B cell (primary cell): Measurements from ENCODE around the gene NPC1. TPM values are rescaled to one million over a fixed set of nuclear protein-coding genes. Genes with fewer than 3 reads are reported as not detected.
A peak's percentile ranks its signal among the peaks of the same experiment; 100 is the strongest.

ENCODE experiments used
- ATAC-seq: fragments of 200-7000 bp; cut with Tn5 transposase; one replicate; pipeline ENCODE4 v1.10.0; 2021; ENCODE audit warnings: low read depth, mild to moderate bottlenecking, moderate number of reproducible peaks, moderate library complexity
- CTCF ChIA-PET: fragments of 350-600 bp; sonication (Branson Sonifier 250); formaldehyde crosslinking; loops from one replicate; lab custom pipeline; 2021; ENCODE audit warnings: antibody characterized with exemption, inconsistent platforms; lab: Charles Lee
- POLR2A ChIA-PET: fragments of 350-600 bp; sonication (Branson Sonifier 250); formaldehyde crosslinking; loops from one replicate; lab custom pipeline; 2021; ENCODE audit warnings: antibody characterized with exemption; lab: Charles Lee
- DNase-seq: peaks from one replicate; pipeline ENCODE4 v3.0.0; 2013
- H2AFZ ChIP-seq: 2 replicates; pipeline ENCODE4 v1.6.1; 2012; ENCODE audit warnings: mild to moderate bottlenecking, low read depth, low read length; ENCODE audit not compliant: insufficient read depth, poor library complexity, severe bottlenecking
- H3K27ac ChIP-seq, 2 donors: 1 replicate in 1 of 2; 2 replicates in 1 of 2; pipeline ENCODE4 v1.5.1; 2012 to 2013; ENCODE audit warnings: low read length in 2 of 2, mild to moderate bottlenecking in 2 of 2, moderate library complexity in 1 of 2
- H3K27me3 ChIP-seq, 4 experiments: fragments of 200-600 bp in 1 of 4; sonication (generic) in 1 of 4; replicated peaks in 1 of 4; 1 replicate in 2 of 4; 2 replicates in 2 of 4; pipeline versions ENCODE4 v1.6.1 to v1.7.0; 2013 to 2016; ENCODE audit warnings: low read length in 3 of 4, mild to moderate bottlenecking in 2 of 4, mixed read lengths in 1 of 4, moderate library complexity in 1 of 4; ENCODE audit not compliant: insufficient read depth in 4 of 4, control insufficient read depth in 3 of 4; ENCODE audit errors: control extremely low read depth in 1 of 4
- H3K36me3 ChIP-seq, 2 experiments: replicated peaks in 1 of 2; 1 replicate in 1 of 2; 2 replicates in 1 of 2; pipeline versions ENCODE4 v1.6.1 to v1.7.1; 2013; ENCODE audit warnings: low read length in 1 of 2; ENCODE audit not compliant: insufficient read depth in 2 of 2, control insufficient read depth in 1 of 2; ENCODE audit errors: control extremely low read depth in 1 of 2, extremely low read depth in 1 of 2
- H3K4me1 ChIP-seq, 2 donors: fragments of 200-600 bp in 1 of 2; sonication (generic) in 1 of 2; 1 replicate in 1 of 2; 2 replicates in 1 of 2; pipeline versions ENCODE4 v1.5.1 to v1.6.1; 2013 to 2017; ENCODE audit warnings: low read length in 2 of 2; ENCODE audit not compliant: control insufficient read depth in 2 of 2, insufficient read depth in 2 of 2
- H3K4me2 ChIP-seq: replicated peaks from 2 replicates; pipeline ENCODE3; 2012; ENCODE audit warnings: mild to moderate bottlenecking, low read depth, low read length; ENCODE audit not compliant: poor library complexity, severe bottlenecking
- H3K4me3 ChIP-seq, 5 experiments: fragments of 200-600 bp in 1 of 5; sonication (generic) in 1 of 5; 1 replicate in 3 of 5; 2 replicates in 2 of 5; pipeline versions ENCODE4 v1.5.1 to v1.7.0; 2011 to 2016; ENCODE audit warnings: low read length in 4 of 5, mild to moderate bottlenecking in 4 of 5, low read depth in 2 of 5, control low read depth in 1 of 5, moderate library complexity in 1 of 5; ENCODE audit not compliant: insufficient read depth in 1 of 5; ENCODE audit errors: control extremely low read depth in 1 of 5, extremely low read depth in 1 of 5
- H3K79me2 ChIP-seq: fragments of 200-600 bp; sonication (generic); one replicate; pipeline ENCODE4 v1.6.0; 2016; ENCODE audit warnings: low read length; ENCODE audit not compliant: control insufficient read depth, insufficient read depth
- H3K9ac ChIP-seq: fragments of 200-600 bp; sonication (generic); 2 replicates; pipeline ENCODE4 v1.6.1; 2017; ENCODE audit warnings: mild to moderate bottlenecking, low read length, moderate library complexity
- H3K9me3 ChIP-seq, 3 donors: one replicate each; pipeline versions ENCODE4 v1.6.1 to v1.7.1; 2013; ENCODE audit warnings: low read length in 2 of 3; ENCODE audit not compliant: control insufficient read depth in 2 of 3, insufficient read depth in 1 of 3; ENCODE audit errors: control extremely low read depth in 1 of 3
- H4K20me1 ChIP-seq: 2 replicates; pipeline ENCODE4 v1.6.0; 2012; ENCODE audit warnings: mild to moderate bottlenecking, low read length; ENCODE audit not compliant: insufficient read depth, control insufficient read depth, poor library complexity, severe bottlenecking
- H3K27ac Mint-ChIP-seq: one replicate; pipeline ENCODE4 v1.8.0; 2021; ENCODE audit warnings: mixed read lengths
- H3K27me3 Mint-ChIP-seq: one replicate; pipeline ENCODE4 v1.8.0; 2021; ENCODE audit warnings: mixed read lengths
- H3K4me1 Mint-ChIP-seq: one replicate; pipeline ENCODE4 v1.8.0; 2021; ENCODE audit warnings: mixed read lengths
- H3K4me3 Mint-ChIP-seq: one replicate; pipeline ENCODE4 v1.8.0; 2021; ENCODE audit warnings: mixed read lengths
- H3K9me3 Mint-ChIP-seq: one replicate; pipeline ENCODE4 v1.8.0; 2022; ENCODE audit warnings: mixed read lengths; ENCODE audit not compliant: insufficient read depth
- CTCF ChIP-seq: fragments of 200-600 bp; IDR thresholded peaks from one replicate; pipeline ENCODE4 v1.8.0; 2022; ENCODE audit warnings: antibody characterized with exemption, mild to moderate bottlenecking
- EZH2 ChIP-seq: IDR thresholded peaks from 2 replicates; pipeline ENCODE4 v1.6.1; 2012; ENCODE audit warnings: borderline replicate concordance, low read depth, mild to moderate bottlenecking, moderate library complexity, low read length; ENCODE audit not compliant: insufficient read depth, poor library complexity, severe bottlenecking
- WGBS: methylation state at CpG from one replicate; pipeline ENCODE4 v1.1.5; 2013; ENCODE audit warnings: missing lambda C conversion rate; ENCODE audit not compliant: insufficient coverage; 5-methylcytosine and 5-hydroxymethylcytosine counted together
- intact Hi-C: fragments of 100-400 bp; cut with micrococcal nuclease; formaldehyde crosslinking; loops from one replicate; pipeline ENCODE4 v1.10.0; 2022
- polyA plus RNA-seq: library from polyadenylated mRNA; depleted of rRNA; stranded (reverse); fragments of >200 nt; gene quantifications from 2 replicates; pipeline ENCODE4 v1.2.3, GENCODE V29; 2012
- total RNA-seq, 2 donors: library from RNA; stranded (reverse); fragments of 120-200 nt in 1 of 2; gene quantifications; 1 replicate in 1 of 2; 2 replicates in 1 of 2; pipeline versions ENCODE4 v1.2.3 to v1.2.4, GENCODE V29; 2013 to 2022

The NPC1 gene
- total and polyA plus RNA-seq, 2 donors (not counting 1 experiment from before 2014, with no cell fraction given): 17.5 to 44.4 TPM

- Mint-ChIP-seq H3K9me3 (no peaks in the 10 kb centered on the region), H3K4me3 (peak overlapping the region; percentile 51), H3K27ac (peak overlapping the region; percentile 96), H3K4me1 (peaks cover 69% of the 10 kb centered on the region), H3K27me3 (no peaks in the 10 kb centered on the region)
- H3K4me1 ChIP-seq: peaks cover 71 to 79% of the 10 kb centered on the region in 2 donors
- DNase-seq (no peak), ATAC-seq (no peak)
- peak overlapping the region; percentile 66 for H3K4me2 ChIP-seq
- TF ChIP-seq EZH2: no peak
- CTCF ChIA-PET: interaction anchor here (0.6 to 4.3 kb wide), 23 partner anchors 8 to 513 kb away, joined by 3 to 61 read pairs (median 4); partner anchors contain the start of genes NPC1 and RIOK3
- no peaks in the 10 kb centered on the region for H3K9me3 ChIP-seq
- H3K27me3 ChIP-seq: no peaks in the 10 kb centered on the region
- peak overlapping the region; percentile 53 for H3K9ac ChIP-seq
- peak overlapping the region; percentile 37 for H2AFZ ChIP-seq
- H4K20me1 ChIP-seq: no peaks in the 10 kb centered on the region
- peak overlapping the region; percentile 55 to 76 for H3K27ac ChIP-seq
- no CpG with 5 or more reads among the region's 2 CpGs for WGBS
- peaks cover 68% of the 10 kb centered on the region for H3K79me2 ChIP-seq
- intact Hi-C loops: loop anchor here (1.0 kb wide), 3 partner anchors 10 to 45 kb away; partner anchors contain the start of gene RIOK3
- H3K4me3 ChIP-seq: peak overlapping the region in 4 of 5 experiments; percentile 52 to 62 (median 58)
- H3K36me3 ChIP-seq: no peaks in the 10 kb centered on the region
- POLR2A ChIA-PET: interaction anchor here (0.6 to 2.9 kb wide), 5 partner anchors 10 to 131 kb away, joined by 3 to 28 read pairs (median 6); no protein-coding TSS in a partner anchor
Observed at GRCh38 chr18:23498117-23498516, 88.2 kb downstream of the NPC1 start.

DNA sequence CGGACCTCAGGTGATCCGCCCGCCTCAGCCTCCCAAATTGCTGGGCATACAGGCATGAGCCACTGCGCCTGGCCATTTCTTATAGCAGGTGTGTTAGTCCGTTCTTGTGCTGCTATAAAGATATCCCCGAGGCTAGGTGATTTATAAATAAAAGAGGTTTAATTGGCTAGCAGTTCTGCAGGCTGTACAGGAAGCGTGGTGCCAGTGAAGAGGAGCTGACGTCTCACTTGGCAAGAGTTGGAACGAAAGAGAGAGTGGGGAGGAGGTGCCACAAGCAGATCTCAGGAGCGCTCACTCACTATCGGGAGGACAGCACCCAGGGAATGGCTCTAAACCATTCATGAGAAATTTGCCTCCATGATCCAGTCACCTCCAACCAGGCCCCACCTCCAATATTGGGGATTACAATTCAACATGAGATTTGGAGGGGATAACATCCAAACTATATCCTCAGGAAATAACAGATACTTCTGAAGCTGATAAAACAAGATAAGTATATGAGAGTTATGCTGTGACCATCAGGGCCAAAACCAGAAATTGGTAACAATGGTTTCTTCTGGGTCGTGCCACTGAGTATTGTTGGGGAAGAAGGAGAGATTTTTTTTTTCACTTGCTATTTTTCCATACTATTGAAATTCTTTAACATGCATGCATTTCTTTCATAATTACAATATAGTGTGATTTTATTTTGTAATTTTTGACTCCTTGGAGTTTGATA, 90.4 kb downstream of the NPC1 start:
- intact Hi-C loops: no loop called here
- H3K4me1 Mint-ChIP-seq: peaks cover 53% of the 10 kb centered on the region
- Histone ChIP-seq H3K4me1 (peaks cover 57 to 59% of the 10 kb centered on the region in 2 donors), H3K36me3 (no peaks in the 10 kb centered on the region), H3K27me3 (no peaks in the 10 kb centered on the region), H3K79me2 (peaks cover 67% of the 10 kb centered on the region), H3K9me3 (no peaks in the 10 kb centered on the region), H3K9ac (peak overlapping the region; percentile 66), H3K4me3 (peak overlapping the region in 4 of 5 experiments; percentile 52 to 62 (median 58)), H3K27ac (peak overlapping the region; percentile 55 to 76), H2AFZ (peak overlapping the region; percentile 53), H3K4me2 (peak overlapping the region; percentile 66), H4K20me1 (no peaks in the 10 kb centered on the region)
- no peak for DNase-seq
- H3K27me3 Mint-ChIP-seq: no peaks in the 10 kb centered on the region
- H3K27ac Mint-ChIP-seq: peak overlapping the region; percentile 87
- no peaks in the 10 kb centered on the region for H3K9me3 Mint-ChIP-seq
- CTCF ChIA-PET: interaction anchor here (0.9 to 4.3 kb wide), 5 partner anchors 9 to 49 kb away, joined by 3 to 61 read pairs (median 5); no protein-coding TSS in a partner anchor
- ATAC-seq: peak; percentile 22
- H3K4me3 Mint-ChIP-seq: peak overlapping the region; percentile 78
- WGBS: 36% methylated on average over 9 of the region's 12 CpGs
- TF ChIP-seq EZH2 (no peak), CTCF (no peak)
- POLR2A ChIA-PET: interaction anchor here (1.1 to 1.2 kb wide), 2 partner anchors 9 to 12 kb away, joined by 3 to 4 read pairs; no protein-coding TSS in a partner anchor
